Transverse colon (tissue), 4 donors: ENCODE measurements around the gene AGBL5. TPM values are rescaled to one million over a fixed set of nuclear protein-coding genes. Genes with fewer than 3 reads are reported as not detected.

Experiments used
- DNase-seq: peaks from one replicate; pipeline ENCODE4 v3.0.0-alpha.2; 2019
- H3K27ac ChIP-seq, 4 donors: fragments of 200-600 bp; sonication (generic); 2 replicates each; pipeline ENCODE4 v1.5.1; 2016 to 2018; ENCODE audit warnings: inconsistent platforms in 4 of 4
- H3K27me3 ChIP-seq: fragments of 200-600 bp; sonication (generic); 2 replicates; pipeline ENCODE4 v1.5.1; 2017; ENCODE audit warnings: inconsistent platforms
- H3K36me3 ChIP-seq, 4 donors: fragments of 200-600 bp; sonication (generic); 2 replicates each; pipeline ENCODE4 v1.5.1; 2017 to 2019; ENCODE audit warnings: inconsistent platforms in 4 of 4
- H3K4me1 ChIP-seq, 4 donors: fragments of 200-600 bp; sonication (generic); 2 replicates each; pipeline ENCODE4 v1.5.1; 2017 to 2020; ENCODE audit warnings: inconsistent platforms in 4 of 4
- H3K4me3 ChIP-seq, 4 donors: fragments of 200-600 bp; sonication (generic); 1 replicate in 1 of 4; 2 replicates in 3 of 4; pipeline versions ENCODE4 v1.5.1 to v1.6.1; 2017 to 2019; ENCODE audit warnings: inconsistent platforms in 4 of 4
- H3K9me3 ChIP-seq, 2 donors: fragments of 200-600 bp; sonication (generic); 2 replicates each; pipeline ENCODE4 v1.5.1; 2017 to 2019; ENCODE audit warnings: inconsistent platforms in 2 of 2
- CTCF ChIP-seq, 5 experiments: fragments of 200-600 bp in 3 of 5; fragments of 450-650 bp in 2 of 5; sonication (generic) in 3 of 5; IDR thresholded peaks; 1 replicate in 2 of 5; 2 replicates in 3 of 5; pipeline ENCODE4 v1.5.1; 2016 to 2017; ENCODE audit warnings: antibody characterized with exemption in 5 of 5, inconsistent platforms in 3 of 5, mild to moderate bottlenecking in 2 of 5, moderate library complexity in 1 of 5
- EP300 ChIP-seq: sonication (generic); formaldehyde crosslinking; IDR thresholded peaks from one replicate; pipeline ENCODE4 v1.6.1; 2017; ENCODE audit warnings: antibody characterized with exemption, low read depth
- POLR2A ChIP-seq: fragments of 450-650 bp; IDR thresholded peaks from one replicate; pipeline ENCODE4 v1.6.1; 2016; ENCODE audit warnings: antibody characterized with exemption, mild to moderate bottlenecking, moderate library complexity
- POLR2AphosphoS5 ChIP-seq, 3 donors: sonication (generic); formaldehyde crosslinking; IDR thresholded peaks; one replicate each; pipeline ENCODE4 v1.6.1; 2016; ENCODE audit warnings: antibody characterized with exemption in 3 of 3
- WGBS, 2 donors: methylation state at CpG; one replicate each; pipeline ENCODE4 v1.1.5; 2018; ENCODE audit warnings: low coverage in 1 of 2; 5-methylcytosine and 5-hydroxymethylcytosine counted together
- in situ Hi-C, 4 donors: fragments of 200-750 bp; cut with MboI; loops; one replicate each; pipeline versions ENCODE4 v1.15.0 to v1.15.1; 2017; ENCODE audit warnings: low sequenced_read_pairs in 3 of 4, low pct_ligation_motif_present in 1 of 4, low pct_unique_long_range_greater_than_20kb in 1 of 4
- intact Hi-C: fragments of 100-400 bp; cut with DNase I; formaldehyde crosslinking; loops from one replicate; pipeline ENCODE4 v1.15.1; 2023; ENCODE audit warnings: low total_unique reads
- total RNA-seq, 4 donors: library from RNA; depleted of rRNA; stranded (reverse); fragments of >200 nt; gene quantifications; one replicate each; pipeline ENCODE4 v1.1.0, GENCODE V29; 2016

AGBL5 gene
- total RNA-seq, 4 donors from 2014 or later = 9.7 to 39.2 (median 13.9) TPM

- in situ Hi-C loops = no loop called here
- Histone ChIP-seq H3K4me3 (no peak overlapping the region), H3K27ac (no peak overlapping the region), H3K36me3 (no peaks in the 10 kb centered on the region), H3K9me3 (no peaks in the 10 kb centered on the region), H3K4me1 (no peaks in the 10 kb centered on the region), H3K27me3 (no peaks in the 10 kb centered on the region)
- no peak for DNase-seq
- TF ChIP-seq POLR2AphosphoS5 (IDR thresholded peaks at IDR 0.05) (no peak), CTCF (IDR thresholded peaks at IDR 0.05) (no peak), POLR2A (no peak), EP300 (no peak)
- intact Hi-C loops = no loop called here
Observed at GRCh38 chr2:27009083-27009482, 42.4 kb upstream of the AGBL5 start.

GRCh38 chr2:27009716-27010115, 41.8 kb upstream of the AGBL5 start:
- H3K4me3 ChIP-seq = no peak overlapping the region
- 62 to 82% methylated on average over 2 of the region's 2 CpGs for WGBS, 2 donors
- DNase-seq = no peak
- H3K9me3 ChIP-seq = no peaks in the 10 kb centered on the region
- in situ Hi-C loops = loop anchor here in 3 of 4 donors (5.0 to 10.0 kb wide), 2 partner anchors 42 to 45 kb away; no protein-coding TSS in a partner anchor
- TF ChIP-seq POLR2A (no peak), CTCF (IDR thresholded peaks at IDR 0.05) (no peak), POLR2AphosphoS5 (IDR thresholded peaks at IDR 0.05) (no peak), EP300 (no peak)
- no peaks in the 10 kb centered on the region for H3K4me1 ChIP-seq
- H3K27me3 ChIP-seq = no peaks in the 10 kb centered on the region
- no peak overlapping the region for H3K27ac ChIP-seq
- H3K36me3 ChIP-seq = no peaks in the 10 kb centered on the region
- intact Hi-C loops = no loop called here

GRCh38 chr2:27010139-27010538, 41.3 kb upstream of the AGBL5 start:
- H3K27ac ChIP-seq = no peak overlapping the region
- no peaks in the 10 kb centered on the region for H3K36me3 ChIP-seq
- no peaks in the 10 kb centered on the region for H3K27me3 ChIP-seq
- no peaks in the 10 kb centered on the region for H3K9me3 ChIP-seq
- WGBS, 2 donors = 69 to 91% methylated on average over 3 of the region's 3 CpGs
- in situ Hi-C loops = loop anchor here in 3 of 4 donors (5.0 to 10.0 kb wide), 2 partner anchors 43 to 45 kb away; no protein-coding TSS in a partner anchor
- no peak overlapping the region for H3K4me3 ChIP-seq
- intact Hi-C loops = no loop called here
- TF ChIP-seq POLR2A = no peak
- TF ChIP-seq EP300 = no peak
- DNase-seq = no peak
- H3K4me1 ChIP-seq = peaks cover 0 to 2% (median 0%) of the 10 kb centered on the region in 4 donors

GRCh38 chr2:27013738-27014137, 37.7 kb upstream of the AGBL5 start:
- Histone ChIP-seq H3K4me3 (no peak overlapping the region), H3K9me3 (no peaks in the 10 kb centered on the region), H3K27ac (no peak overlapping the region), H3K4me1 (peaks cover 6 to 19% (median 16%) of the 10 kb centered on the region in 4 donors), H3K27me3 (no peaks in the 10 kb centered on the region), H3K36me3 (no peaks in the 10 kb centered on the region)
- in situ Hi-C loops (loop anchor here in 3 of 4 donors (5.0 to 10.0 kb wide), 2 partner anchors 46 to 49 kb away; no protein-coding TSS in a partner anchor), intact Hi-C loops (no loop called here)
- WGBS, 2 donors = 96 to 100% methylated on average over 1 to 4 of the region's 4 CpGs
- TF ChIP-seq EP300 = no peak
- no peak for TF ChIP-seq POLR2AphosphoS5 (IDR thresholded peaks at IDR 0.05)
- TF ChIP-seq POLR2A = no peak
- TF ChIP-seq CTCF (IDR thresholded peaks at IDR 0.05) = no peak
- no peak for DNase-seq
